ENCODE results near the gene SRL. TPM values are rescaled to one million over a fixed set of nuclear protein-coding genes. Genes with fewer than 3 reads are reported as not detected.

SRL gene
- total RNA-seq, 1 experiment from 2014 or later, result not detected

DNA sequence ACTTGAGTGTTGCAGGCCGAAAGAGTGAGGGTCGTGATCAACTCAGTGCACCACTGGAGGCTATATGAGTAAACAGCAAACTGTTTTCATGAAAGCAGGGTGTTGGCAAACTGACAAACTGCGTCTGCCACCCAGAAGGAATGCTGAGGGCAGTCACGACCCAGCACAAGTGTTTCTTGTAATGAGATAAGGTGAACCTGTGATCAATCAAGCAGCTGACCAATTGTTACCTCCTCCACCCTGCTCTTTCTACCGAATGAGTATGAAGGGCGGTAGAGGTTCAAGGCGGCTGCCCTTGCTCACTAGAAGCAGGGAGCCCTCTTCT, 5.5 kb upstream of the SRL start:
- Histone ChIP-seq H3K36me3 (ENCODE audit: low read depth, low read length) (no peaks in the 10 kb centered on the region), H3K4me3 (ENCODE audit: low read length) (no peak overlapping the region), H3K9ac (ENCODE audit: low read length) (no peak overlapping the region), H3F3A (ENCODE audit: low read length, unreplicated experiment) (no peaks in the 10 kb centered on the region), H3K9me3 (ENCODE audit: low read length) (no peaks in the 10 kb centered on the region), H3K79me2 (ENCODE audit: low read length) (no peaks in the 10 kb centered on the region), H3K9me2 (replicated peaks; ENCODE audit: low read length) (no peaks in the 10 kb centered on the region), H2AFZ (ENCODE audit: low read length) (no peak overlapping the region), H4K20me1 (ENCODE audit: low read length) (no peaks in the 10 kb centered on the region), H3K4me1 (ENCODE audit: insufficient read depth, low read length) (no peaks in the 10 kb centered on the region), H3K27me3 (ENCODE audit: low read length) (no peaks in the 10 kb centered on the region), H3K4me2 (ENCODE audit: low read length) (no peak overlapping the region), H3K27ac (ENCODE audit: low read length) (no peak overlapping the region)
- no peak for DNase-seq
- no peak for ATAC-seq
- BruUV-seq (replicated peaks), result no TSS peak
- ChIA-PET CTCF (no interaction called here), POLR2A (ENCODE audit: unreplicated experiment) (no interaction called here)
- TF ChIP-seq EZH2 (IDR thresholded peaks at IDR 0.05; ENCODE audit: low read length, unreplicated experiment) (no peak), CTCF (conservative IDR thresholded peaks at IDR 0.05; ENCODE audit: low read depth, low read length) (no peak), EZH2phosphoT487 (IDR thresholded peaks at IDR 0.05; ENCODE audit: borderline replicate concordance, low read length) (no peak)
- intact Hi-C loops (cut with micrococcal nuclease), result no loop called here

DNA sequence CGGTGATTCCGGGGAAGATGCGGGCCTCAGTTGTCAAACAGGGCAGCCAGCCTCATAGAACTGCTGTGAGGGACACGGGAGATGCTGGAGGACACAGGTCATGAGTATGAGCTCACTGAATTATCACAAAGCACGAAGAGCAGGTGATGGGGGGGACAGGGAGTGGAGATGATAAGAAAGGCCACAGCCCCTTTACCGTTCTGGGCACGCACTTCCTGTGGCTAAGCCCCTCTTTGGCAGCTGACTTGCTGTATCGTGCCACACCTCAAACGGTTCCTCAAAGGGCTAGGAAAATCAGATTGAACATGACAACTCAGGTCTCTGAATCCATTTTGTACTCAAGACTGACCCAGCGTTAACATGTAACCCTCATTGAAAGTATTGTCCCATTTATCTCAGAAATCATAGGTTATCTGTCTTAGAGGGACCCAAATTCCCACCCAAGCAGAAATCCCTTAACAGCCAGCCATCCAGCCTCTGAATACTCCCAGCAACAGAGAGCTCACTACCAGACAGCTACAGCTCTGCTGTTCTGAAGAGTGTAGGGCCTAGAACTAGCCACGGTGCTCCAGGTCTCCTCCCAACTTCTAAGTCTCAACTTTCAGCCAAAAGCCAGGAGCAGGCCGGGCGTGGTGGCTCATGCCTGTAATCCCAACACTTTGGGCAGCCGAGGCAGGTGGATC, 5.0 kb upstream of the SRL start:
- Histone ChIP-seq H3K4me2 (ENCODE audit: low read length) (no peak overlapping the region), H3K36me3 (ENCODE audit: low read depth, low read length) (no peaks in the 10 kb centered on the region), H3K9ac (ENCODE audit: low read length) (no peak overlapping the region), H4K20me1 (ENCODE audit: low read length) (no peaks in the 10 kb centered on the region), H3K4me1 (ENCODE audit: insufficient read depth, low read length) (no peaks in the 10 kb centered on the region), H3K4me3 (ENCODE audit: low read length) (no peak overlapping the region), H3K9me2 (replicated peaks; ENCODE audit: low read length) (no peaks in the 10 kb centered on the region), H3K79me2 (ENCODE audit: low read length) (no peaks in the 10 kb centered on the region), H3K27ac (ENCODE audit: low read length) (no peak overlapping the region), H2AFZ (ENCODE audit: low read length) (no peak overlapping the region), H3K27me3 (ENCODE audit: low read length) (no peaks in the 10 kb centered on the region), H3K9me3 (ENCODE audit: low read length) (no peaks in the 10 kb centered on the region), H3F3A (ENCODE audit: low read length, unreplicated experiment) (no peaks in the 10 kb centered on the region)
- TF ChIP-seq CTCF (conservative IDR thresholded peaks at IDR 0.05; ENCODE audit: low read depth, low read length) (no peak), EZH2phosphoT487 (IDR thresholded peaks at IDR 0.05; ENCODE audit: borderline replicate concordance, low read length) (no peak), EZH2 (IDR thresholded peaks at IDR 0.05; ENCODE audit: low read length, unreplicated experiment) (no peak)
- ChIA-PET POLR2A (ENCODE audit: unreplicated experiment) (no interaction called here), CTCF (no interaction called here)
- DNase-seq, result no peak
- ATAC-seq, result no peak
- intact Hi-C loops (cut with micrococcal nuclease), result no loop called here
- BruUV-seq (replicated peaks), result no TSS peak

- Histone ChIP-seq H3K79me2 (ENCODE audit: low read length) (no peaks in the 10 kb centered on the region), H4K20me1 (ENCODE audit: low read length) (no peaks in the 10 kb centered on the region), H3K36me3 (ENCODE audit: low read depth, low read length) (no peaks in the 10 kb centered on the region), H2AFZ (ENCODE audit: low read length) (no peak overlapping the region), H3K9me2 (replicated peaks; ENCODE audit: low read length) (no peaks in the 10 kb centered on the region), H3F3A (ENCODE audit: low read length, unreplicated experiment) (no peaks in the 10 kb centered on the region), H3K27ac (ENCODE audit: low read length) (no peak overlapping the region), H3K9ac (ENCODE audit: low read length) (no peak overlapping the region), H3K27me3 (ENCODE audit: low read length) (no peaks in the 10 kb centered on the region), H3K9me3 (ENCODE audit: low read length) (no peaks in the 10 kb centered on the region), H3K4me3 (ENCODE audit: low read length) (no peak overlapping the region), H3K4me2 (ENCODE audit: low read length) (no peak overlapping the region), H3K4me1 (ENCODE audit: insufficient read depth, low read length) (no peaks in the 10 kb centered on the region)
- TF ChIP-seq EZH2phosphoT487 (IDR thresholded peaks at IDR 0.05; ENCODE audit: borderline replicate concordance, low read length) (no peak), CTCF (conservative IDR thresholded peaks at IDR 0.05; ENCODE audit: low read depth, low read length) (no peak), EZH2 (IDR thresholded peaks at IDR 0.05; ENCODE audit: low read length, unreplicated experiment) (no peak)
- ChIA-PET CTCF (no interaction called here), POLR2A (ENCODE audit: unreplicated experiment) (no interaction called here)
- BruUV-seq (replicated peaks), result no TSS peak
- ATAC-seq, result no peak
- DNase-seq, result no peak
- intact Hi-C loops (cut with micrococcal nuclease), result no loop called here
These were observed 3.4 kb upstream of the SRL start for GRCh38 chr16:4245077-4245791.

Data from PC-3 (cell line).